ENCODE results near the gene RPS3. TPM values are rescaled to one million over a fixed set of nuclear protein-coding genes. Genes with fewer than 3 reads are reported as not detected.

Gene RPS3
- total RNA-seq, 1 experiment from 2014 or later: 2,875 TPM

- no peak for DNase-seq (ENCODE audit: low spot score)
- POLR2A ChIA-PET (ENCODE audit: low non-redundant PET): no interaction called here
- Histone ChIP-seq H3K36me3 (ENCODE audit: insufficient read depth, low read length, poor library complexity, severe bottlenecking) (no peaks in the 10 kb centered on the region), H3K4me3 (ENCODE audit: low read depth, low read length, poor library complexity, severe bottlenecking) (no peak overlapping the region), H3K9me3 (ENCODE audit: low read depth, low read length, poor library complexity, severe bottlenecking) (no peaks in the 10 kb centered on the region), H3K27me3 (replicated peaks; ENCODE audit: insufficient read depth, low read depth, low read length, poor library complexity) (no peaks in the 10 kb centered on the region), H3K27ac (ENCODE audit: low read depth, low read length, poor library complexity, severe bottlenecking) (no peak overlapping the region), H3K4me1 (ENCODE audit: insufficient read depth, low read length, poor library complexity, severe bottlenecking) (no peaks in the 10 kb centered on the region)
- CTCF ChIA-PET: interaction anchor here (0.7 kb wide), 1 partner anchor 35 kb away, joined by 8 read pairs; the partner anchor contains the start of gene ARRB1
- intact Hi-C loops (cut with micrococcal nuclease; ENCODE audit: unreplicated experiment): no loop called here
- no TSS peak for BruUV-seq (replicated peaks)
- TF ChIP-seq EZH2 (IDR thresholded peaks at IDR 0.05; ENCODE audit: borderline replicate concordance, low read depth, low read length, poor library complexity, severe bottlenecking): no peak
- no peak for TF ChIP-seq CTCF (conservative IDR thresholded peaks at IDR 0.05; ENCODE audit: low read depth, low read length)
Measured at GRCh38 chr11:75386942-75387630, 12.2 kb upstream of the RPS3 start.

GRCh38 chr11:75387736-75388294, 11.5 kb upstream of the RPS3 start:
- TF ChIP-seq EZH2 (IDR thresholded peaks at IDR 0.05; ENCODE audit: borderline replicate concordance, low read depth, low read length, poor library complexity, severe bottlenecking) (no peak), CTCF (conservative IDR thresholded peaks at IDR 0.05; ENCODE audit: low read depth, low read length) (no peak)
- intact Hi-C loops (cut with micrococcal nuclease; ENCODE audit: unreplicated experiment): loop anchor here (1.0 kb wide), 1 partner anchor 144 kb away; no protein-coding TSS in a partner anchor
- no peak for DNase-seq (ENCODE audit: low spot score)
- Histone ChIP-seq H3K4me3 (ENCODE audit: low read depth, low read length, poor library complexity, severe bottlenecking) (no peak overlapping the region), H3K27me3 (replicated peaks; ENCODE audit: insufficient read depth, low read depth, low read length, poor library complexity) (no peaks in the 10 kb centered on the region), H3K36me3 (ENCODE audit: insufficient read depth, low read length, poor library complexity, severe bottlenecking) (no peaks in the 10 kb centered on the region), H3K4me1 (ENCODE audit: insufficient read depth, low read length, poor library complexity, severe bottlenecking) (no peaks in the 10 kb centered on the region), H3K27ac (ENCODE audit: low read depth, low read length, poor library complexity, severe bottlenecking) (no peak overlapping the region), H3K9me3 (ENCODE audit: low read depth, low read length, poor library complexity, severe bottlenecking) (no peaks in the 10 kb centered on the region)
- no TSS peak for BruUV-seq (replicated peaks)
- ChIA-PET POLR2A (ENCODE audit: low non-redundant PET) (no interaction called here), CTCF (interaction anchor here (0.7 to 1.0 kb wide), 5 partner anchors 10 to 144 kb away, joined by 3 to 8 read pairs (median 3); partner anchors contain the start of gene ARRB1)

DNA sequence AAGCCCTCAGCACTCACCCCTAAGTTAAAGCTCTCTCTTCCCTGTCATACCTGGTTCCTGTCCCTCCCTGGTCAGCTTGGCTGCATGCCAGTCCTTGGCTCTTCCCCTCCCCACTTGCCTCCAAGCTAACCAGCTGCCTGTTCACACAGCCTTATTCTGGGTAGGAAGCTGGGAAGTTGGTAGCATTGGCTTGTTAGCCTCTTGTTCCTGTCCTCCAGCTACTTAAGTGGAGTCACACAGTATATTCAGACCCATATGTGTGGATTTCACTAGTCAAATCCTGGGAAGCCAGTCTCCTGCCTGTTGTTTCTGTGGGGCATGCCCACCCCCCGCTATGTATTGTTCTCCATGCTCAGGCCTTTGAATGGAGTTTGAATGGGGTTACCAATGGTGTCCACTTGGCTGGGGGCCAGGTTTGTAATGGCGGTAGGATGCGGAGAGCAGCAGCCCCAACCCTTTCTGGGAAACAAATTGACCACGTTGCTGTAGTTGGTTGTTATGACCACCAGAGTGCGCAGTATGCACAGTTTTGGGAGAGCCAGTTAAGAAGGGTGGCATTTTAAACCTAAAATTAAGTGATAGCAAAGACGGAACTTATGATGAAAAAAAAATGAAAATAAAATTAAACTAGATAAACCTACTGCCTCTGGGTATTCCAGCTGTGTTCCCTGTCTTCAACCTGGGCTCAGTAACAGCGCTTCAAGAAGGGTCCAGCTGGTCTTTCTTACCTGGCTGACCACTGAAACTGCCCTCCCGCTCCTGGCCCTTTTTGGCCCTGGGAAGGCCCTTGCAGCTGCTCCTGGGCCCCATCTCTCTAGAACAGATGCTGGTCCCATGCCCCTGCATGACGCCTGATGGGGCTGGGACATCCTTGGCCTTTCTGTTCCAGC, 10.7 kb upstream of the RPS3 start:
- TF ChIP-seq EZH2 (IDR thresholded peaks at IDR 0.05; ENCODE audit: borderline replicate concordance, low read depth, low read length, poor library complexity, severe bottlenecking) (no peak), CTCF (conservative IDR thresholded peaks at IDR 0.05; ENCODE audit: low read depth, low read length) (peak; percentile 95)
- H3K27ac ChIP-seq (ENCODE audit: low read depth, low read length, poor library complexity, severe bottlenecking): no peak overlapping the region
- H3K9me3 ChIP-seq (ENCODE audit: low read depth, low read length, poor library complexity, severe bottlenecking): no peaks in the 10 kb centered on the region
- ChIA-PET POLR2A (ENCODE audit: low non-redundant PET) (no interaction called here), CTCF (interaction anchor here (0.6 to 1.0 kb wide), 5 partner anchors 9 to 143 kb away, joined by 3 to 4 read pairs (median 3); no protein-coding TSS in a partner anchor)
- H3K4me1 ChIP-seq (ENCODE audit: insufficient read depth, low read length, poor library complexity, severe bottlenecking): no peaks in the 10 kb centered on the region
- no peak overlapping the region for H3K4me3 ChIP-seq (ENCODE audit: low read depth, low read length, poor library complexity, severe bottlenecking)
- H3K36me3 ChIP-seq (ENCODE audit: insufficient read depth, low read length, poor library complexity, severe bottlenecking): no peaks in the 10 kb centered on the region
- no TSS peak for BruUV-seq (replicated peaks)
- no peaks in the 10 kb centered on the region for H3K27me3 ChIP-seq (replicated peaks; ENCODE audit: insufficient read depth, low read depth, low read length, poor library complexity)
- intact Hi-C loops (cut with micrococcal nuclease; ENCODE audit: unreplicated experiment): loop anchor here (1.0 kb wide), 1 partner anchor 144 kb away; no protein-coding TSS in a partner anchor
- DNase-seq (ENCODE audit: low spot score): peak; percentile 92
